IMR-90 (cell line): ENCODE results near the gene RNFT1. TPM values are rescaled to one million over a fixed set of nuclear protein-coding genes. Genes with fewer than 3 reads are reported as not detected.
"Not testable (repeated sequence)": the region's sequence is repeated elsewhere in the genome, so short reads cannot be mapped to it uniquely, and the experiment has no call there.

Source experiments
- ATAC-seq: fragments of 200-7000 bp; cut with Tn5 transposase; 2 replicates; pipeline ENCODE4 v1.9.1; 2020; ENCODE audit warnings: low read depth, mild to moderate bottlenecking, moderate library complexity
- BruUV-seq: library from RNA; stranded (reverse); fragments of 400-500 nt; replicated peaks from 2 replicates; lab custom pipeline; 2021; lab: Mats Ljungman, UMichigan
- CTCF ChIA-PET: fragments of 300-600 bp; formaldehyde crosslinking; extraction: SDS; loops from one replicate; lab custom pipeline; 2021; ENCODE audit warnings: antibody characterized with exemption; lab: Yijun Ruan, JAX
- POLR2A ChIA-PET: fragments of 300-600 bp; sonication (Branson Sonifier 250); formaldehyde crosslinking; loops from one replicate; lab custom pipeline; 2022; ENCODE audit warnings: antibody characterized with exemption; ENCODE audit not compliant: unreplicated experiment; lab: Charles Lee
- DNase-seq: peaks from one replicate; pipeline ENCODE4 v3.0.0; 2013
- H2AFZ ChIP-seq: replicated peaks from 2 replicates; pipeline ENCODE3; 2013; ENCODE audit warnings: low read length, mild to moderate bottlenecking; ENCODE audit not compliant: poor library complexity
- H2AK5ac ChIP-seq: 2 replicates; pipeline ENCODE4 v1.6.1; 2013; ENCODE audit warnings: low read depth, low read length, inconsistent platforms
- H2AK9ac ChIP-seq: replicated peaks from 2 replicates; pipeline ENCODE3; 2013; ENCODE audit warnings: mild to moderate bottlenecking, low read depth, low read length, moderate library complexity; ENCODE audit not compliant: poor library complexity
- H2BK120ac ChIP-seq: 2 replicates; pipeline ENCODE4 v1.6.1; 2013; ENCODE audit warnings: low read depth, low read length, inconsistent platforms
- H2BK15ac ChIP-seq: 3 replicates; pipeline ENCODE4 v1.6.1; 2013; ENCODE audit warnings: low read depth, low read length, inconsistent platforms
- H2BK20ac ChIP-seq: 2 replicates; pipeline ENCODE4 v1.6.1; 2013; ENCODE audit warnings: low read depth, mild to moderate bottlenecking, inconsistent platforms, low read length, moderate library complexity
- H2BK5ac ChIP-seq: 2 replicates; pipeline ENCODE4 v1.6.1; 2013; ENCODE audit warnings: mild to moderate bottlenecking, low read depth, low read length, inconsistent platforms; ENCODE audit not compliant: poor library complexity, severe bottlenecking
- H3K14ac ChIP-seq: replicated peaks from 2 replicates; pipeline ENCODE4 v1.6.1; 2013; ENCODE audit warnings: low read depth, low read length, inconsistent platforms
- H3K18ac ChIP-seq: 2 replicates; pipeline ENCODE4 v1.6.1; 2013; ENCODE audit warnings: low read depth, low read length, control low read depth
- H3K23ac ChIP-seq: 2 replicates; pipeline ENCODE4 v1.6.1; 2013; ENCODE audit warnings: low read depth, low read length, inconsistent platforms
- H3K27ac ChIP-seq: 2 replicates; pipeline ENCODE4 v1.5.1; 2013; ENCODE audit warnings: mild to moderate bottlenecking, control low read depth, low read length; ENCODE audit not compliant: insufficient read depth
- H3K27me3 ChIP-seq: 2 replicates; pipeline ENCODE4 v1.6.1; 2013; ENCODE audit warnings: low read length; ENCODE audit not compliant: control insufficient read depth, insufficient read depth
- H3K36me3 ChIP-seq: 2 replicates; pipeline ENCODE4 v1.6.1; 2013; ENCODE audit warnings: low read length, mixed read lengths; ENCODE audit not compliant: control insufficient read depth, insufficient read depth
- H3K4ac ChIP-seq: 2 replicates; pipeline ENCODE4 v1.6.1; 2013; ENCODE audit warnings: low read depth, low read length, inconsistent platforms
- H3K4me1 ChIP-seq: 2 replicates; pipeline ENCODE4 v1.6.1; 2013; ENCODE audit warnings: low read length, mixed read lengths; ENCODE audit not compliant: control insufficient read depth, insufficient read depth
- H3K4me2 ChIP-seq: 2 replicates; pipeline ENCODE4 v1.6.1; 2013; ENCODE audit warnings: low read depth, mild to moderate bottlenecking, control low read depth, low read length, moderate library complexity
- H3K4me3 ChIP-seq: 2 replicates; pipeline ENCODE4 v1.5.1; 2013; ENCODE audit warnings: low read depth, mild to moderate bottlenecking, control low read depth, low read length, moderate library complexity; ENCODE audit not compliant: insufficient read depth
- H3K56ac ChIP-seq: 2 replicates; pipeline ENCODE4 v1.6.1; 2013; ENCODE audit warnings: low read length, inconsistent platforms; ENCODE audit not compliant: insufficient read depth; ENCODE audit errors: extremely low read depth
- H3K79me1 ChIP-seq, 2 experiments: 2 replicates each; pipeline ENCODE4 v1.6.1; 2013; ENCODE audit warnings: low read length in 2 of 2, inconsistent platforms in 1 of 2, low read depth in 1 of 2
- H3K9ac ChIP-seq: 2 replicates; pipeline ENCODE4 v1.6.1; 2013; ENCODE audit warnings: low read depth, low read length, control low read depth
- H3K9me1 ChIP-seq: 2 replicates; pipeline ENCODE4 v1.6.1; 2013; ENCODE audit warnings: low read length, inconsistent platforms; ENCODE audit not compliant: insufficient read depth
- H3K9me3 ChIP-seq: 2 replicates; pipeline ENCODE4 v1.6.1; 2013; ENCODE audit warnings: low read length; ENCODE audit not compliant: control insufficient read depth, insufficient read depth
- H4K20me1 ChIP-seq: 2 replicates; pipeline ENCODE4 v1.6.1; 2013; ENCODE audit warnings: low read length, inconsistent platforms; ENCODE audit not compliant: insufficient read depth
- H4K5ac ChIP-seq: 2 replicates; pipeline ENCODE4 v1.6.1; 2013; ENCODE audit warnings: mild to moderate bottlenecking, low read depth, low read length, control low read depth
- H4K8ac ChIP-seq, 2 experiments: 2 replicates each; pipeline ENCODE4 v1.6.1; 2013; ENCODE audit warnings: low read depth in 2 of 2, low read length in 2 of 2, control low read depth in 1 of 2, inconsistent platforms in 1 of 2
- H4K91ac ChIP-seq: 2 replicates; pipeline ENCODE4 v1.6.1; 2013; ENCODE audit warnings: low read depth, low read length, inconsistent platforms; ENCODE audit not compliant: insufficient read depth
- BHLHE40 ChIP-seq: fragments of 150-350 bp; IDR thresholded peaks from 2 replicates; pipeline ENCODE4 v1.6.1; 2016; ENCODE audit warnings: mild to moderate bottlenecking, low read depth, low read length
- CHD1 ChIP-seq: IDR thresholded peaks from 2 replicates; pipeline ENCODE4 v1.6.1; 2012; ENCODE audit warnings: low read depth, low read length, improper control_type of control experiment
- FOS ChIP-seq: fragments of 150-350 bp; IDR thresholded peaks from 2 replicates; pipeline ENCODE4 v1.6.1; 2016; ENCODE audit warnings: low read depth, low read length
- MAZ ChIP-seq: IDR thresholded peaks from 2 replicates; pipeline ENCODE4 v1.6.1; 2012; ENCODE audit warnings: low read depth, mild to moderate bottlenecking, low read length, improper control_type of control experiment, moderate library complexity, borderline replicate concordance
- WGBS, 2 experiments: methylation state at CpG; one replicate each; pipeline versions ENCODE4 v1.1.5 to v1.1.7; 2013; ENCODE audit warnings: missing lambda C conversion rate in 2 of 2; ENCODE audit not compliant: insufficient read length in 1 of 2; ENCODE audit errors: extremely low coverage in 2 of 2; 5-methylcytosine and 5-hydroxymethylcytosine counted together
- dilution Hi-C: fragments of 300-500 bp; cut with HindIII; formaldehyde crosslinking; loops from one replicate; pipeline ENCODE4 v1.14.3; 2018; ENCODE audit warnings: low sequenced_read_pairs; ENCODE audit not compliant: unreplicated experiment
- in situ Hi-C: fragments of 300-500 bp; cut with MboI; formaldehyde crosslinking; loops from 3 replicates; pipeline ENCODE4 v1.14.3; 2019; ENCODE audit warnings: low sequenced_read_pairs, inconsistent platforms, mixed read lengths
- intact Hi-C: fragments of 100-400 bp; cut with micrococcal nuclease; formaldehyde crosslinking; loops from 2 replicates; pipeline ENCODE4 v1.10.0; 2022
- polyA plus RNA-seq, 3 experiments: library from polyadenylated mRNA; depleted of rRNA; stranded (reverse); fragments of >200 nt; gene quantifications; 2 replicates each; pipeline ENCODE4 v1.2.3, GENCODE V29; 2012; ENCODE audit warnings: low replicate concordance in 1 of 3
- total RNA-seq: library from RNA; depleted of rRNA; stranded (reverse); fragments of >200 nt; gene quantifications from 2 replicates; pipeline ENCODE4 v1.2.3, GENCODE V29; 2012

The RNFT1 gene
- total and polyA plus RNA-seq, 2 of the 4 experiments (the other 2 are of a cell fraction), result 15.7 to 22.2 TPM

DNA sequence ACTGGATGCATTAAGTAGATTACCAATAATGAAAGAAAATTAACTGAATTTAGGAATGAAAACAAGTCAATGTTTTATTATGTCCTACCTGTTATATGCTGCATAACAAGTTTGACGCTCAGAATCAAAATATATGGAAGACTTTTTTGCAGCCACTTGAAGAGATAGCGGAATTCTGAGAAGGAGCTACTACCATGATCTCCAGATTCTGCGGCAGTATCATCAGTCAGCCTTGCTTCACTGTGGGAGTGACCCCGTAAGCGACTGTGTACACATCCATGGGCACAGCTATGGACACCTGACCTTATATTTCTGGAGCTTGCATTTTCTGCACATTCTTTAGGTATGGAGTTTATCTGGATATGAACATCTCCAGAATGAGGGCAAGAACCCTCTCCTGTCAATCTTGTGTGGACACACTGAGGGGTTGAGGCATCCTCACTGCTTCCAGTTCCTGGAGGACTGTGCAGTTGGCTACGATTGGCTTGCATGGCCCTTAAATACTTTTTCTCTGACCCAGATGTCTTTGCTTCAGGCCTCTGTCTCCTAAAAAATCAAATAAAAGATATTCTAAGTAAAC lies 1.7 kb downstream of the RNFT1 start:
- no TSS peak for BruUV-seq
- no peak for DNase-seq
- ChIA-PET CTCF (no interaction called here), POLR2A (no interaction called here)
- H2BK5ac ChIP-seq, result no peak overlapping the region
- no peak overlapping the region for H3K23ac ChIP-seq
- H4K5ac ChIP-seq, result no peak overlapping the region
- peaks cover 0 to 21% of the 10 kb centered on the region in 2 experiments; a peak in 3 of 4 replicates for H3K79me1 ChIP-seq
- H4K91ac ChIP-seq, result no peak overlapping the region
- peaks cover 5% of the 10 kb centered on the region for H3K4me1 ChIP-seq
- peaks cover 4% of the 10 kb centered on the region; the same call in 1 of the 2 replicates for H3K9me1 ChIP-seq
- intact Hi-C loops (loop anchor here (10.0 kb wide), 1 partner anchor 72 kb away; no protein-coding TSS in a partner anchor), dilution Hi-C loops (no loop called here), in situ Hi-C loops (loop anchor here (10.0 kb wide), 1 partner anchor 72 kb away; no protein-coding TSS in a partner anchor)
- H3K4me3 ChIP-seq, result no peak overlapping the region
- H2BK15ac ChIP-seq, result no peak overlapping the region
- no peak overlapping the region for H3K9ac ChIP-seq
- H3K18ac ChIP-seq, result no peak overlapping the region
- ATAC-seq, result no peak
- H3K9me3 ChIP-seq, result no peaks in the 10 kb centered on the region
- WGBS, 2 experiments, result no CpG with 5 or more reads among the region's 6 CpGs
- H2AK5ac ChIP-seq, result no peak overlapping the region
- H2AK9ac ChIP-seq, result no peak overlapping the region
- no peak overlapping the region for H3K27ac ChIP-seq
- no peak overlapping the region for H4K8ac ChIP-seq
- H3K56ac ChIP-seq, result no peak overlapping the region
- H2BK120ac ChIP-seq, result no peak overlapping the region
- H3K4ac ChIP-seq, result no peak overlapping the region
- H4K20me1 ChIP-seq, result no peaks in the 10 kb centered on the region
- H3K27me3 ChIP-seq, result no peaks in the 10 kb centered on the region
- TF ChIP-seq BHLHE40, result no peak
- TF ChIP-seq MAZ, result no peak
- no peak for TF ChIP-seq CHD1
- TF ChIP-seq FOS, result no peak
- peaks cover 1% of the 10 kb centered on the region for H3K36me3 ChIP-seq
- H3K14ac ChIP-seq, result no peak overlapping the region
- H2AFZ ChIP-seq, result no peak overlapping the region
- no peak overlapping the region for H2BK20ac ChIP-seq
- no peak overlapping the region; the same call in 1 of the 2 replicates for H3K4me2 ChIP-seq

DNA sequence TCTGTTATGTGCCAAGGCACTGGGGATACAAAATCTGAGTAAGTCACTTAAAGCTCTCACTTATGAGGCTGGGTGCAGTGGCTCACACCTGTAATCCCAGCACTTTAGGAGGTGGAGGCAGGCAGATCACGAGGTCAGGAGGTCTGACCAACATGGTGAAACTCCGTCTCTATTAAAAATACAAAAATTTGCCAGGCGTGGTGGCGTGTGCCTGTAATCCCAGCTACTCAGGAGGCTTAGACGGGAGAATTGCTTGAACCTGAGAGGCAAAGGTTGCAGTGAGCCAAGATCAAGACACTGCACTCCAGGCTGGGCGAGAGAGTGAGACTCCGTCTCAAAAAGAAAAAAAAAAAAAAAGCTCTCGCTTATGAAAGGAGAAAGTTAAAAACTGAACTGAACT lies 5.0 kb downstream of the RNFT1 start:
- in situ Hi-C loops, H2AFZ ChIP-seq, H2BK15ac ChIP-seq, ATAC-seq, H3K9me3 ChIP-seq, H2AK9ac ChIP-seq, H4K91ac ChIP-seq, CTCF ChIA-PET, H3K27me3 ChIP-seq, BruUV-seq, H2AK5ac ChIP-seq, DNase-seq, POLR2A ChIA-PET, H3K56ac ChIP-seq, intact Hi-C loops, H3K4me2 ChIP-seq, H3K4me1 ChIP-seq, H3K9me1 ChIP-seq, H2BK20ac ChIP-seq, H3K23ac ChIP-seq, H3K18ac ChIP-seq, H4K20me1 ChIP-seq, H4K5ac ChIP-seq, dilution Hi-C loops, H3K36me3 ChIP-seq, H3K9ac ChIP-seq, H4K8ac ChIP-seq, H3K4ac ChIP-seq, H3K27ac ChIP-seq, H3K14ac ChIP-seq, H2BK120ac ChIP-seq, H2BK5ac ChIP-seq, H3K4me3 ChIP-seq: not testable (repeated sequence)
- H3K79me1 ChIP-seq, result peaks cover 0 to 18% of the 10 kb centered on the region in 2 experiments; a peak in 3 of 4 replicates
- 100% methylated on average over 2 of the region's 8 CpGs; no CpG with 5 or more reads in 1 of the 2 experiments for WGBS, 2 experiments
